HUES48 (cell line): ENCODE results near the gene BTBD7.

ENCODE experiments used
- H3K27ac ChIP-seq: one replicate; pipeline ENCODE4 v1.7.0; 2013; ENCODE audit warnings: low read depth, low read length, inconsistent platforms
- H3K27me3 ChIP-seq: 2 replicates; pipeline ENCODE4 v1.6.1; 2013; ENCODE audit warnings: mild to moderate bottlenecking, low read length; ENCODE audit not compliant: control insufficient read depth, insufficient read depth
- H3K36me3 ChIP-seq: 2 replicates; pipeline ENCODE4 v1.6.1; 2013; ENCODE audit warnings: low read length; ENCODE audit not compliant: control insufficient read depth, insufficient read depth
- H3K4me1 ChIP-seq: 2 replicates; pipeline ENCODE4 v1.6.1; 2013; ENCODE audit warnings: mild to moderate bottlenecking, low read length; ENCODE audit not compliant: control insufficient read depth, insufficient read depth
- H3K4me3 ChIP-seq: 2 replicates; pipeline ENCODE4 v1.5.1; 2013; ENCODE audit warnings: mild to moderate bottlenecking, low read depth, low read length
- H3K9ac ChIP-seq: 2 replicates; pipeline ENCODE4 v1.6.1; 2013; ENCODE audit warnings: mild to moderate bottlenecking, low read depth, low read length, moderate library complexity
- H3K9me3 ChIP-seq: 2 replicates; pipeline ENCODE4 v1.6.1; 2013; ENCODE audit warnings: low read length; ENCODE audit not compliant: control insufficient read depth, insufficient read depth

The BTBD7 gene

DNA sequence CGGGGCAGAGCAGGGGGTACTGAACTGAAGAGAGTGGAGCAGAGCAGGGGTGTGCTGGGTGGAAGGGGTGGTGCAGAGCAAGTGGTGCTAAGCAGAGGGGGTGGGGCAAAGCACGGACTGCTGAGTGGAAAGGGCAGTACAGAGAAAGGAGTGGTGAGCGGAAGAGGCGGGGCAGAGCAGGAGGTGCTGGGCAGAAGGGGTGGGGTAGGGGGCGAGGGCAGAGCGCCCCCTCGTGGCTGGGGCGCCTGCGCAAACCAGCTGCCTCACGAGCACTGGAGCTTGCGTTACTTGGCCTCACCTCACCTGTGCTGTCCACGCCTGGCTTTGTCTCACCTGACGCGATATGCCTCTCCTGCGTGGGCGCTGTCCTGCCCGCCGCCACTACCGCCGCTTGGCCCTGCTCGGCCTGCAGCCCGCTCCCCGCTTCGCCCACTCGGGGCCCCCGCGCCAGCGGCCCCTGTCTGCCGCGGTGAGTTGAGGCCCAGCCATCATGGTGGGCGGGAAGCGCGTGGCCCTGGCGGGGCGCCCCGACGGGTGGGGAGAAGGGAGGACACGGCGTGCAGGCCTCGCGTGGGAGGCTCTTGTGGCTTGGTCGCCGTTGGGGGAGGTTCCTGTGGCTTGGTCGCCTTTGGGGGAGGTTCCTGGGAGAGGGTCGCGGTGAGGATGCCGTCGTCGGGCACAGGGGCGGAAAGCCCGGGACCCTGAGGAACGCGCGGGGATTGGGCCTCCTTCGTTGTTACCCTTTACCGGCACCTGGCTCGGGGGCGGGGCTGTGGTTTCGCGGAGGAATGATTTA is 14.3 kb upstream of the BTBD7 start, which contains the start of gene COX8C:
Gene COX8C (plus strand): TSS at position 257 of the 796 bp plus-strand sequence. CDS start 87 bp downstream, at position 344.
- H3K9me3 ChIP-seq, result peaks cover 9% of the 10 kb centered on the region
- H3K4me1 ChIP-seq, result peaks cover 24% of the 10 kb centered on the region
- H3K27me3 ChIP-seq, result no peaks in the 10 kb centered on the region
- H3K36me3 ChIP-seq, result no peaks in the 10 kb centered on the region
- H3K4me3 ChIP-seq, result no peak within 1 kb of the TSS
- no peak within 1 kb of the TSS for H3K27ac ChIP-seq
- no peak within 1 kb of the TSS for H3K9ac ChIP-seq

DNA sequence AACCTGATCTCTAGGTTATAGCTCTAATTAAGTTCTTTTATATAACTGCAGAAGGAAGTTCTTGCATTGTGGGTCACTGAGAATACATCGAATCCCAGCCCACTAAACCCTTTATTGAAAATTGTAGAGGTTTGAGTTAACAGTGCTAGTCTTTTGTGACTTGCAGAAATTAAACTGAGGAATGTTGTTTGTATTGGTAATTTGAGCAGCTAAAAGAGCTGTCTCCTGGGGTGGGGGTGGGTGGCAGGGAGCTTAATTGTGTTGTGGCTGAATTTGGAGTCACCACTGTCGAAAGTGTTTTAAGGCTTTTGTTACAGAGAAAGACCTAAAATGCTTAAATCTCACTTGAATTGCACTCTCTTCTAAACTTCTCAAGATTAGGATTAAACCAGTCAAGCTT is 11.0 kb upstream of the BTBD7 start:
- Histone ChIP-seq H3K9me3 (peaks cover 32% of the 10 kb centered on the region), H3K4me3 (peak overlapping the region; percentile 28), H3K27ac (peak overlapping the region; percentile 90), H3K36me3 (no peaks in the 10 kb centered on the region), H3K27me3 (no peaks in the 10 kb centered on the region), H3K9ac (peak overlapping the region; percentile 66), H3K4me1 (peaks cover 24% of the 10 kb centered on the region)

DNA sequence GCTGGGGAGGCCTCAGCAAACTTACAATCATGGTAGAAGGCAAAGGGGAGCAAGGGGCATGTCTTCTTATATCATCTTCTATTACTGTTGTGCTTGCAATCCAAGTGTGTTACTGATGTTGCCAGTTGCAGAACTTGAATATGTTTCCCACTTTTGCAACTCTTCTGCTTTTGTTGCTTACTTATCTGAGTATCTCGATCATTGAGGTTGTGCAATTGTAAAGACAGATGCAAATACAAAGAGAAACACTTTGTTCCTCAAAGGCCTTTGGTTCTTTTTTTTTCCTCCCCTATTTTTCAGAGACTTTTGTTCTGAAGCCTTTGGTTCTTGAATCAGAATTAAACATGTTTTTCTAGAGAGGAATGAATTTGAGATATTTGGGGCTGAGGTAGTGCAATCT is 10.4 kb upstream of the BTBD7 start:
- H3K27me3 ChIP-seq, result no peaks in the 10 kb centered on the region
- peak overlapping the region; percentile 26; the same call in 1 of the 2 replicates for H3K9ac ChIP-seq
- H3K36me3 ChIP-seq, result no peaks in the 10 kb centered on the region
- no peak overlapping the region for H3K4me3 ChIP-seq
- H3K4me1 ChIP-seq, result peaks cover 24% of the 10 kb centered on the region
- peaks cover 32% of the 10 kb centered on the region for H3K9me3 ChIP-seq
- peak overlapping the region; percentile 90 for H3K27ac ChIP-seq

DNA sequence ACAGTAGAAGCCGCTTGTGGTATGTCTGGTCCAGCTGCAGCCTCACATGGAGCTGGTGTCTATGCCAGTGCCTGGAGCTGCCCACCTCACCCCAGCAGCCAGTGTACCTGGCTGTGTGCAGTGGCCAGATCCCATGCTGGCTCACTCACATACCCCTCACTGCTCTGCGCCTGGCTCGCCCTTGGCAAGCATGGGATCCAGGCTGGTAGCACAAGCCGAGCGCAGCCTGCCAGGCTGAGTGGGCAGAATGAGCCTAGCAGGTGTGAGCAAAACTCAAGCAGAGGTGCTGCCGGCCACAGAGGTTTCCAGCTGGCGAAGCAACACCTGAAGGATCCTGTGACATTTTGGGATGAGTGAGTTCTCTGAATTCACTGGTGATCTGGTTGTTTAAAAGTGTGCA is 5.0 kb upstream of the BTBD7 start:
- H3K27me3 ChIP-seq, result no peaks in the 10 kb centered on the region
- H3K4me3 ChIP-seq, result no peak overlapping the region

DNA sequence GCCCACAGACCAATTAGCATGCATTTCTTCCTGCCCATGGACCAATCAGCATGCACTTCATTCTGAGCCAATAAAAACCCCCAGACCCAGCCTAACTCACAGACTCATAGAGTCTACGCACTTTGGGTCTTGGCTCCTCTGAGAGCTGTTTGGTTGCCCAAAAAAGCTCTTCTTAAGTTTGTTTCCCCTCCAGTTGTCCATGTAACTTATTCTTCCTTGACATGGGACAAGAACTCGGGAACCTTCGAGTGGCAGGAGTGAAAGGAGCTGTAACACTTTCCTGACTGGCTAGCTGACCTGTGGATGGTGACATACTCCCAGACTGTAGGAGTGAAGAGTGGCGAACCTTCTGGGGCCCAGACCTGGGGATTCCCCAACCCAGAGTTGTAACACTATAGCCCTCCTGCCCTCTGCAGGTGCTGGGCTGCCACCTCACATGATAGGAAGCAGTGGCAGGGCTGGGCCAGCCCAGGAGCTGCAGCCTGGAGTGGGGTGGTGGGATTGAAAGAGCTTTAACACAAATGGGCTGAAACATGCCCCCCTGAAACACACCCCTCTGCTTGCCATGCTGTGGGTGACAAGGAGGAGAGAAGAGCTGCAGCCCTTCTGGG is 4.4 kb upstream of the BTBD7 start:
- Histone ChIP-seq H3K4me1 (peaks cover 18% of the 10 kb centered on the region), H3K36me3 (no peaks in the 10 kb centered on the region), H3K27ac (no peak overlapping the region), H3K9ac (no peak overlapping the region), H3K27me3 (no peaks in the 10 kb centered on the region), H3K4me3 (no peak overlapping the region), H3K9me3 (peaks cover 38% of the 10 kb centered on the region)

More for the DNA sequence above, 5.0 kb upstream of the BTBD7 start:
- H3K36me3 ChIP-seq, result no peaks in the 10 kb centered on the region
- no peak overlapping the region for H3K27ac ChIP-seq
- H3K9me3 ChIP-seq, result peaks cover 42% of the 10 kb centered on the region
- H3K9ac ChIP-seq, result no peak overlapping the region
- H3K4me1 ChIP-seq, result peaks cover 20% of the 10 kb centered on the region

DNA sequence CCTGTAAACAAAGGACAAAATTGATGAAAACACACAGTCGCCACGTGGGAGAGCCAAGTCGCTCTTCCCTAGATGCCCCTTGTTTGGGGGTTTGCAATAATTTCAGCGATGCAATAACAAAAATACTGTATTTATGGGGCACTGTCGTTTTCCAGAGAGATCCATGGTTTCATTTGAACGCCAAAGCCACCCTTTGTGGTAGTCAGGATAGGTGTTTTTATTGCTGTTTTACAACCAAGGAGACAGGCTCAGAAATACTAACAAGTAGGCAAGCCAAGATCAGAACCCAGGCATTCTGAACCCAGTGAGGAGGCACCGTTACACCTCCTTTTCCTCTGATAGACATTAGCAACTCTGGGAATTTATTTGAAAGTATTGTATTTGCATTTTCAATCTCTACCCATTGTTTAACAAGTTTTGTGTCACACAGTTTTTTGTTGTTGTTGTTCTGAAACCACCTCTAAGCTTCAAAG is 831 bp upstream of the BTBD7 start:
- Histone ChIP-seq H3K9me3 (peaks cover 13% of the 10 kb centered on the region), H3K27ac (peak overlapping the region; percentile 84), H3K4me3 (peak overlapping the region; percentile 92), H3K9ac (peak overlapping the region; percentile 68), H3K4me1 (peaks cover 37% of the 10 kb centered on the region), H3K36me3 (no peaks in the 10 kb centered on the region), H3K27me3 (no peaks in the 10 kb centered on the region)

DNA sequence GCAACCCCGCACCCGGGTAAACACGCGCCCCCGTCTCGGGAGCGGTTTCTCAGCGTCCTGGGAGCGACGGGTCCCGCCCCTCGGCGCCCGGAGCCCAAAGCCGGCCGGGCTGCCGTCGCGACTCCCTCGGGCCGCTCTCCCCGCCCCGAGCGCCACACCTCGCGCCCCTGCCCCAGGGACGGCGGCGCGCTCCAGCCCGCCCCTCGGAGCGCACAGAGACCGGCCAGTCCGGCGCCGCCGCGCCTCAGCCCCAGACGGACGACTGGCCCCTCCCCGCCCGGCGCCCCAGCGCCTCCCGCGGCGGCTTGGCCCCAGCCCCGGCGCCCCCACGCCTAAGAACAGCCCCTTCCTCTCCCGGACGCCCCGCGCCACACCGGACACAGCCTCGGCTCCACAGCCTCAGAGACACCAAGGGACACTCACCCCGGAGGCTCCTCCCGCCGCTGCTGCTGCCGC is 411 bp downstream of the BTBD7 start:
- Histone ChIP-seq H3K9me3 (peaks cover 10% of the 10 kb centered on the region), H3K27me3 (no peaks in the 10 kb centered on the region), H3K9ac (peak overlapping the region; percentile 68; the same call in 1 of the 2 replicates), H3K4me1 (peaks cover 37% of the 10 kb centered on the region), H3K27ac (peak overlapping the region; percentile 93), H3K4me3 (peak overlapping the region; percentile 92), H3K36me3 (no peaks in the 10 kb centered on the region)

DNA sequence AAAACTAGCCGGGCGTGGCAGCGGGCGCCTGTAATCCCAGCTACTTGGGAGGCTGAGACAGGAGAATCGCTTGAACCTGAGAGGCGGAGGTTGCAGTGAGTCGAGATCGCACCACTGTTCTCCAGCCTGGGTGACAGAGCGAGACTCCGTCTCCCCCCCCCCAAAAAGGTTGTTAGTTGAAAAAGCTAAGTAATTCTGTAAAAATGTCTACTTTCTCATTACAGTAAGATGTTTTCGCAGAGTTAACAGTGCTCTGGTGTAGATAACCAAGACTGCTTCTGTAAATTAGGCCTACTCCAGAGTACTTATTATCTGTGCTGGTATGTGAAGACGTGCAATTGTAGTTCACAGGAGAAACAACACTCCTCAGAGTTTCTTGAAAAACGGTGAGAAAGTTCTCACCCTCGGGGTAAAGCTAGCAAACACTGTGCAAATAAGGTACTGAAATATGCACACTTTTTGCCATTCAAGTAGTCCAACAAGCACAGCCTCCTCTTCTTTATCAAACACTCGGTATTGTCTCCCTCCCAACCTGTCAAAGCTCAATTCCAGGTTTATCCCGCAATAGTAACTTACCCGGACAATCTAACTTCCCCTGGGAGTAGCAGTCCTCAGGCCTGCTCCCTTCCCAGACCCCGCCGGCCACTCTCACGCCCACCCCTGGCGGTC is 974 bp downstream of the BTBD7 start:
- Histone ChIP-seq H3K4me1 (peaks cover 37% of the 10 kb centered on the region), H3K27me3 (no peaks in the 10 kb centered on the region), H3K36me3 (no peaks in the 10 kb centered on the region), H3K9ac (peak overlapping the region; percentile 47; the same call in 1 of the 2 replicates), H3K9me3 (peaks cover 4% of the 10 kb centered on the region), H3K4me3 (peak overlapping the region; percentile 92), H3K27ac (peak overlapping the region; percentile 93)

DNA sequence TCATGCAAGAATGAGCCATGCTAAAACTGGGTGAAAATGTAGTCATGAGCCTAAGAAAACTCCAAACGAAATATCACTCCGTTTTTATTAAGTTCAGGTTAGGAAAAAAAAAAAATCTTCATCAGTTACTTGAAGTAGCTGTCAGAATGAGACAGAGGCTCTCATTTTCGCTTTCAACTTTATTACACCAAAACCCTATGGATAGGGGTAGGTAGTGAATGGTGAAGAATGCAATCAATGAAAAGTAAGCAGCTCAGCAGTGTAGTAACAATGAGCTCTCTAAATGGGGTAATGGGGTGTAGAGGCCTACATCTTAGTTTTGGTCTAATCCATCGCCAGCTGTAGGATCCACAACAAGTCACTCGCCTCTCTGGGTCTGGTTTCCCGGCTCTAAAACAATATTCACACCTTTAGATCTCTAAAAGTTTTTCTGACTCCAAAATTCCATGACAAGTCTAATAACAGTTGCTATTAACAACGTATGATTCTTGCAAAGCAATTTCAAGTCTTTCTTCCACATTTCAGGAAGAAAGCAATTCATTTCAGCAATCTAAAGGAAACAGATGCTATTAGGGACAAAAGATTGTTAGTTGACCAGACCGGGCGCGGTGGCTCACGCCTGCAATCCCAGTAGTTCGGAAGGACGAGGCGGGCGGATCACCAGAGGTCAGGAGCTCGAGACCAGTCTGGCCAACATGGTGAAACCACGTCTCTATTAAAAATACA is 1.7 kb downstream of the BTBD7 start:
- H3K4me1 ChIP-seq, result peaks cover 37% of the 10 kb centered on the region
- no peaks in the 10 kb centered on the region for H3K9me3 ChIP-seq
- H3K9ac ChIP-seq, result no peak overlapping the region
- H3K36me3 ChIP-seq, result 0 out of 2 replicates have a peak, but pooled peaks cover under 1% of the 10 kb centered on the region
- H3K27ac ChIP-seq, result no peak overlapping the region
- no peaks in the 10 kb centered on the region for H3K27me3 ChIP-seq
- peak overlapping the region; percentile 92 for H3K4me3 ChIP-seq

DNA sequence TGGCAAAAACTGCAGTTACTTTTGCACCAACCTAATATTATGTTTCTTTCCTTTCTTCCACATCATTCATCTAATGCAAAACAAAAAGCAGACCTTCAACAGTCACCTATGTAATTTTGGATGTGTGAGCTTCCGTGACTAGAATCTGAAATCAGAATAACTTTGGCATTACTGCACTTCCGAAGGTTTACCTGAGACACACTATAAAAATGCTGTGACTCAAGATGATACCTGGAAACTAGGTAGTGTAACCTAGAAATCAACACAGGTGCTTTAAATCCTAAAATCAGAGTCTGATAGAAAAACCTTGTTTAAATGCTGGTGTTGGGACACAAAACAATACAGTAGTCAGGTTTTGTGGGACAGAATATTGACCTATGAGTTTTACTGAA is 2.2 kb downstream of the BTBD7 start:
- no peaks in the 10 kb centered on the region for H3K27me3 ChIP-seq

More for the DNA sequence above, 2.2 kb downstream of the BTBD7 start:
- Histone ChIP-seq H3K4me3 (0 out of 2 replicates have a peak overlapping the region, but pooled peaks have one; percentile 92), H3K36me3 (0 out of 2 replicates have a peak, but pooled peaks cover 3% of the 10 kb centered on the region), H3K27ac (no peak overlapping the region), H3K9me3 (no peaks in the 10 kb centered on the region), H3K4me1 (peaks cover 37% of the 10 kb centered on the region), H3K9ac (no peak overlapping the region)
